ENCODE measurements around the gene MED19. TPM values are rescaled to one million over a fixed set of nuclear protein-coding genes. Genes with fewer than 3 reads are reported as not detected.

MED19 gene
- total and polyA plus RNA-seq, 2 donors (not counting 1 experiment from before 2014, with no cell fraction given), result 16.0 to 28.9 TPM

GRCh38 chr11:57751676-57752253 is 39.8 kb upstream of the MED19 start, which contains the start of gene BTBD18:
Gene BTBD18 (minus strand): TSS chr11:57751819. CDS start chr11:57751188, 631 bp downstream.
- Histone ChIP-seq H3K79me2 (ENCODE audit: control insufficient read depth, insufficient read depth, low read length) (no peaks in the 10 kb centered on the region), H3K36me3 (ENCODE audit: control insufficient read depth, insufficient read depth, low read length) (no peaks in the 10 kb centered on the region), H3K9ac (ENCODE audit: insufficient read depth, low read length) (no peak within 1 kb of the TSS), H4K20me1 (ENCODE audit: control insufficient read depth, extremely low read depth, insufficient read depth, low read length) (no peaks in the 10 kb centered on the region), H3K4me2 (ENCODE audit: extremely low read depth, insufficient read depth, low read length) (no peak within 1 kb of the TSS), H3K4me1 (ENCODE audit: control insufficient read depth, extremely low read depth, insufficient read depth, low read length) (no peaks in the 10 kb centered on the region), H3K27ac (ENCODE audit: insufficient read depth, low read length) (no peak within 1 kb of the TSS), H2AFZ (ENCODE audit: low read length) (no peak within 1 kb of the TSS), H3K27me3 (ENCODE audit: control insufficient read depth, insufficient read depth, low read length) (no peaks in the 10 kb centered on the region), H3K4me3 (replicated peaks in 1 of 4; ENCODE audit: control extremely low read depth in 1 of 4, insufficient read depth in 1 of 4, low read depth in 3 of 4, low read length in 4 of 4) (no peak within 1 kb of the TSS), H3K9me3 (ENCODE audit: control insufficient read depth, insufficient read depth, low read depth, low read length) (no peaks in the 10 kb centered on the region)
- no peak for TF ChIP-seq EZH2 (IDR thresholded peaks at IDR 0.05; ENCODE audit: low read length, missing control alignments)
- TF ChIP-seq CTCF (conservative IDR thresholded peaks at IDR 0.05 in 1 of 2, IDR thresholded peaks at IDR 0.05 in 1 of 2; ENCODE audit: low read depth in 1 of 2, low read length in 2 of 2), result peak; percentile 41 to 60
- peak; percentile 43 to 70 for DNase-seq (ENCODE audit: low read depth in 2 of 2)

GRCh38 chr11:57751176-57751575 is 39.2 kb upstream of the MED19 start:
- Histone ChIP-seq H2AFZ (ENCODE audit: low read length) (no peak overlapping the region), H3K9me3 (ENCODE audit: control insufficient read depth, insufficient read depth, low read depth, low read length) (no peaks in the 10 kb centered on the region), H3K4me3 (replicated peaks in 1 of 4; ENCODE audit: control extremely low read depth in 1 of 4, insufficient read depth in 1 of 4, low read depth in 3 of 4, low read length in 4 of 4) (no peak overlapping the region), H4K20me1 (ENCODE audit: control insufficient read depth, extremely low read depth, insufficient read depth, low read length) (no peaks in the 10 kb centered on the region), H3K27ac (ENCODE audit: insufficient read depth, low read length) (no peak overlapping the region), H3K4me2 (ENCODE audit: extremely low read depth, insufficient read depth, low read length) (no peak overlapping the region), H3K9ac (ENCODE audit: insufficient read depth, low read length) (no peak overlapping the region), H3K4me1 (ENCODE audit: control insufficient read depth, extremely low read depth, insufficient read depth, low read length) (no peaks in the 10 kb centered on the region), H3K36me3 (ENCODE audit: control insufficient read depth, insufficient read depth, low read length) (no peaks in the 10 kb centered on the region), H3K27me3 (ENCODE audit: control insufficient read depth, insufficient read depth, low read length) (no peaks in the 10 kb centered on the region), H3K79me2 (ENCODE audit: control insufficient read depth, insufficient read depth, low read length) (no peaks in the 10 kb centered on the region)
- TF ChIP-seq CTCF (conservative IDR thresholded peaks at IDR 0.05 in 1 of 2, IDR thresholded peaks at IDR 0.05 in 1 of 2; ENCODE audit: low read depth in 1 of 2, low read length in 2 of 2) (no peak), EZH2 (IDR thresholded peaks at IDR 0.05; ENCODE audit: low read length, missing control alignments) (no peak)
- no peak for DNase-seq (ENCODE audit: low read depth in 2 of 2)

- Histone ChIP-seq H3K4me3 (replicated peaks in 1 of 4; ENCODE audit: control extremely low read depth in 1 of 4, insufficient read depth in 1 of 4, low read depth in 3 of 4, low read length in 4 of 4) (no peak overlapping the region), H3K27me3 (ENCODE audit: control insufficient read depth, insufficient read depth, low read length) (no peaks in the 10 kb centered on the region), H3K36me3 (ENCODE audit: control insufficient read depth, insufficient read depth, low read length) (peaks cover 10% of the 10 kb centered on the region), H3K79me2 (ENCODE audit: control insufficient read depth, insufficient read depth, low read length) (peaks cover 13% of the 10 kb centered on the region), H3K9ac (ENCODE audit: insufficient read depth, low read length) (no peak overlapping the region), H3K4me2 (ENCODE audit: extremely low read depth, insufficient read depth, low read length) (no peak overlapping the region), H2AFZ (ENCODE audit: low read length) (no peak overlapping the region), H3K27ac (ENCODE audit: insufficient read depth, low read length) (no peak overlapping the region), H4K20me1 (ENCODE audit: control insufficient read depth, extremely low read depth, insufficient read depth, low read length) (no peaks in the 10 kb centered on the region), H3K4me1 (ENCODE audit: control insufficient read depth, extremely low read depth, insufficient read depth, low read length) (peaks cover 3% of the 10 kb centered on the region), H3K9me3 (ENCODE audit: control insufficient read depth, insufficient read depth, low read depth, low read length) (no peaks in the 10 kb centered on the region)
- TF ChIP-seq EZH2 (IDR thresholded peaks at IDR 0.05; ENCODE audit: low read length, missing control alignments), result no peak
- no peak for TF ChIP-seq CTCF (conservative IDR thresholded peaks at IDR 0.05 in 1 of 2, IDR thresholded peaks at IDR 0.05 in 1 of 2; ENCODE audit: low read depth in 1 of 2, low read length in 2 of 2)
- DNase-seq (ENCODE audit: low read depth in 2 of 2), result no peak
Observed at GRCh38 chr11:57746920-57747319, 34.9 kb upstream of the MED19 start.

Data from fibroblast of lung (primary cell).